Measurements from ENCODE around the gene ZNF79. TPM values are rescaled to one million over a fixed set of nuclear protein-coding genes. Genes with fewer than 3 reads are reported as not detected.

The ZNF79 gene
- total RNA-seq, 1 experiment from 2014 or later: 9.0 TPM

- ATAC-seq (peak; percentile 50), DNase-seq (ENCODE audit: low spot score) (peak; percentile 98)
- Mint-ChIP-seq H3K36me3 (peaks cover 63% of the 10 kb centered on the region), H3K4me1 (peaks cover 34% of the 10 kb centered on the region), H3K9me3 (no peaks in the 10 kb centered on the region), H3K27me3 (ENCODE audit: low read depth) (no peaks in the 10 kb centered on the region), H3K4me3 (peak within 1 kb of the TSS; percentile 97), H3K27ac (peak within 1 kb of the TSS; percentile 99)
- ChIA-PET CTCF (interaction anchor here (1.0 to 2.5 kb wide), 3 partner anchors 27 to 284 kb away, joined by 3 to 11 read pairs (median 4); partner anchors contain the start of genes TOR2A and ZNF79), POLR2A (interaction anchor here (0.9 to 1.4 kb wide), 5 partner anchors 9 to 419 kb away, joined by 3 to 9 read pairs (median 4); partner anchors contain the start of gene ZNF79)
- TF ChIP-seq SOX15 (CRISPR knock-in tag; IDR thresholded peaks at IDR 0.05) (no peak), FOXK1 (CRISPR knock-in tag; IDR thresholded peaks at IDR 0.05) (peak; percentile 76; the same call in 1 of the 2 replicates), ZNF416 (CRISPR knock-in tag; IDR thresholded peaks at IDR 0.05) (peak; percentile 32; the same call in 1 of the 2 replicates), ZNF219 (CRISPR knock-in tag; IDR thresholded peaks at IDR 0.05; ENCODE audit: borderline replicate concordance) (no peak), IRF2 (CRISPR knock-in tag; IDR thresholded peaks at IDR 0.05; ENCODE audit: borderline replicate concordance, low read depth) (no peak), ATF1 (CRISPR knock-in tag; IDR thresholded peaks at IDR 0.05) (no peak; the same call in 1 of the 2 replicates), NR3C1 (CRISPR knock-in tag; conservative IDR thresholded peaks at IDR 0.05; ENCODE audit: low read depth) (no peak), OVOL2 (CRISPR knock-in tag; IDR thresholded peaks at IDR 0.05; ENCODE audit: borderline replicate concordance) (no peak), TEAD4 (CRISPR knock-in tag; IDR thresholded peaks at IDR 0.05) (peak; percentile 11; the same call in 1 of the 2 replicates), ZNF232 (CRISPR knock-in tag; IDR thresholded peaks at IDR 0.05) (0 out of 2 replicates have a peak, but pooled peaks have one; percentile 44), FOXP4 (CRISPR knock-in tag; IDR thresholded peaks at IDR 0.05) (peak; percentile 45; the same call in 1 of the 2 replicates), GTF2I (CRISPR knock-in tag; conservative IDR thresholded peaks at IDR 0.05) (no peak), PREB (CRISPR knock-in tag; IDR thresholded peaks at IDR 0.05; ENCODE audit: borderline replicate concordance) (peak; percentile 79; the same call in 1 of the 2 replicates), FOXP1 (CRISPR knock-in tag; IDR thresholded peaks at IDR 0.05; ENCODE audit: borderline replicate concordance) (0 out of 2 replicates have a peak, but pooled peaks have one; percentile 81), CBFB (CRISPR knock-in tag; IDR thresholded peaks at IDR 0.05; ENCODE audit: low read depth) (no peak; the same call in 1 of the 2 replicates), EMX1 (CRISPR knock-in tag; IDR thresholded peaks at IDR 0.05) (no peak; the same call in 1 of the 2 replicates), JUN (CRISPR knock-in tag; IDR thresholded peaks at IDR 0.05) (no peak; the same call in none of the 2 replicates), HMGA2 (CRISPR knock-in tag; IDR thresholded peaks at IDR 0.05) (no peak)
- TF ChIP-seq, protein P1, sequence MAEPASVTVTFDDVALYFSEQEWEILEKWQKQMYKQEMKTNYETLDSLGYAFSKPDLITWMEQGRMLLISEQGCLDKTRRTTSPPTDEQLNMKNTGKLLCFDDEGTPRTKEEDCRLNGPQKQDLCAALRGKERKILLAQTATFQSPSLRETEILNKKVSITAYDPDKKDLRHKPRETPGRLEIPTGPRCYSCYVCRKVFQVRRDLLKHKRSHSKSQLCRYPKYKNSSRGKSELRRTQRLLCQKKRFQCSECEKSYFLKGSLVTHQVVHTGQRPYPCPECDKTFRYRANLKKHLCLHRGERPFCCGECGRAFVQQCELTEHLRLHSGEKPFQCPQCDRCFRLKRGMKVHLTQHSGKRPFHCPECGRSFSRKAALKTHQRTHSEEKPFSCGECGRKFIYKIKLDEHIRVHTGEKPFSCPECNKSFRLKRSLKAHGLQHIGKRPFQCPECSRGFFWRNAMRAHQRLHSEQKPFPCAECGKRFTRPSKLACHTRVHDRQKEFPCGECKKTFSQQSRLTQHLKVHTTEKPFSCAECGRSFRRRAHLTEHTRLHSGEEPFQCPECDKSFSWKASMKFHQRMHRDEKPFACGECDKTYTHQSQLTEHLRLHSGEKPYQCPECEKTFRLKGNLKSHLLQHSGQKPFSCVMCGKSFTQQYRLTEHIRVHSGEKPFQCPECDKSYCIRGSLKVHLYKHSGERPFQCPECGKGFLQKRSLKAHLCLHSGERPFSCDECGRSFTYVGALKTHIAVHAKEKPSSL (CRISPR knock-in tag; conservative IDR thresholded peaks at IDR 0.05): 0 out of 2 replicates have a peak, but pooled peaks have one; percentile 74
- TF ChIP-seq, protein P2, sequence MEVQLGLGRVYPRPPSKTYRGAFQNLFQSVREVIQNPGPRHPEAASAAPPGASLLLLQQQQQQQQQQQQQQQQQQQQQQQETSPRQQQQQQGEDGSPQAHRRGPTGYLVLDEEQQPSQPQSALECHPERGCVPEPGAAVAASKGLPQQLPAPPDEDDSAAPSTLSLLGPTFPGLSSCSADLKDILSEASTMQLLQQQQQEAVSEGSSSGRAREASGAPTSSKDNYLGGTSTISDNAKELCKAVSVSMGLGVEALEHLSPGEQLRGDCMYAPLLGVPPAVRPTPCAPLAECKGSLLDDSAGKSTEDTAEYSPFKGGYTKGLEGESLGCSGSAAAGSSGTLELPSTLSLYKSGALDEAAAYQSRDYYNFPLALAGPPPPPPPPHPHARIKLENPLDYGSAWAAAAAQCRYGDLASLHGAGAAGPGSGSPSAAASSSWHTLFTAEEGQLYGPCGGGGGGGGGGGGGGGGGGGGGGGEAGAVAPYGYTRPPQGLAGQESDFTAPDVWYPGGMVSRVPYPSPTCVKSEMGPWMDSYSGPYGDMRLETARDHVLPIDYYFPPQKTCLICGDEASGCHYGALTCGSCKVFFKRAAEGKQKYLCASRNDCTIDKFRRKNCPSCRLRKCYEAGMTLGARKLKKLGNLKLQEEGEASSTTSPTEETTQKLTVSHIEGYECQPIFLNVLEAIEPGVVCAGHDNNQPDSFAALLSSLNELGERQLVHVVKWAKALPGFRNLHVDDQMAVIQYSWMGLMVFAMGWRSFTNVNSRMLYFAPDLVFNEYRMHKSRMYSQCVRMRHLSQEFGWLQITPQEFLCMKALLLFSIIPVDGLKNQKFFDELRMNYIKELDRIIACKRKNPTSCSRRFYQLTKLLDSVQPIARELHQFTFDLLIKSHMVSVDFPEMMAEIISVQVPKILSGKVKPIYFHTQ (CRISPR knock-in tag; IDR thresholded peaks at IDR 0.05): peak; percentile 85
- TF ChIP-seq, protein P3, sequence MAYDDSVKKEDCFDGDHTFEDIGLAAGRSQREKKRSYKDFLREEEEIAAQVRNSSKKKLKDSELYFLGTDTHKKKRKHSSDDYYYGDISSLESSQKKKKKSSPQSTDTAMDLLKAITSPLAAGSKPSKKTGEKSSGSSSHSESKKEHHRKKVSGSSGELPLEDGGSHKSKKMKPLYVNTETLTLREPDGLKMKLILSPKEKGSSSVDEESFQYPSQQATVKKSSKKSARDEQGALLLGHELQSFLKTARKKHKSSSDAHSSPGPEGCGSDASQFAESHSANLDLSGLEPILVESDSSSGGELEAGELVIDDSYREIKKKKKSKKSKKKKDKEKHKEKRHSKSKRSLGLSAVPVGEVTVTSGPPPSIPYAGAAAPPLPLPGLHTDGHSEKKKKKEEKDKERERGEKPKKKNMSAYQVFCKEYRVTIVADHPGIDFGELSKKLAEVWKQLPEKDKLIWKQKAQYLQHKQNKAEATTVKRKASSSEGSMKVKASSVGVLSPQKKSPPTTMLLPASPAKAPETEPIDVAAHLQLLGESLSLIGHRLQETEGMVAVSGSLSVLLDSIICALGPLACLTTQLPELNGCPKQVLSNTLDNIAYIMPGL (CRISPR knock-in tag; IDR thresholded peaks at IDR 0.05): 0 out of 2 replicates have a peak, but pooled peaks have one; percentile 75
- TF ChIP-seq, protein P4, sequence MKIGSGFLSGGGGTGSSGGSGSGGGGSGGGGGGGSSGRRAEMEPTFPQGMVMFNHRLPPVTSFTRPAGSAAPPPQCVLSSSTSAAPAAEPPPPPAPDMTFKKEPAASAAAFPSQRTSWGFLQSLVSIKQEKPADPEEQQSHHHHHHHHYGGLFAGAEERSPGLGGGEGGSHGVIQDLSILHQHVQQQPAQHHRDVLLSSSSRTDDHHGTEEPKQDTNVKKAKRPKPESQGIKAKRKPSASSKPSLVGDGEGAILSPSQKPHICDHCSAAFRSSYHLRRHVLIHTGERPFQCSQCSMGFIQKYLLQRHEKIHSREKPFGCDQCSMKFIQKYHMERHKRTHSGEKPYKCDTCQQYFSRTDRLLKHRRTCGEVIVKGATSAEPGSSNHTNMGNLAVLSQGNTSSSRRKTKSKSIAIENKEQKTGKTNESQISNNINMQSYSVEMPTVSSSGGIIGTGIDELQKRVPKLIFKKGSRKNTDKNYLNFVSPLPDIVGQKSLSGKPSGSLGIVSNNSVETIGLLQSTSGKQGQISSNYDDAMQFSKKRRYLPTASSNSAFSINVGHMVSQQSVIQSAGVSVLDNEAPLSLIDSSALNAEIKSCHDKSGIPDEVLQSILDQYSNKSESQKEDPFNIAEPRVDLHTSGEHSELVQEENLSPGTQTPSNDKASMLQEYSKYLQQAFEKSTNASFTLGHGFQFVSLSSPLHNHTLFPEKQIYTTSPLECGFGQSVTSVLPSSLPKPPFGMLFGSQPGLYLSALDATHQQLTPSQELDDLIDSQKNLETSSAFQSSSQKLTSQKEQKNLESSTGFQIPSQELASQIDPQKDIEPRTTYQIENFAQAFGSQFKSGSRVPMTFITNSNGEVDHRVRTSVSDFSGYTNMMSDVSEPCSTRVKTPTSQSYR (CRISPR knock-in tag; IDR thresholded peaks at IDR 0.05): peak; percentile 82
- TF ChIP-seq, protein P5, sequence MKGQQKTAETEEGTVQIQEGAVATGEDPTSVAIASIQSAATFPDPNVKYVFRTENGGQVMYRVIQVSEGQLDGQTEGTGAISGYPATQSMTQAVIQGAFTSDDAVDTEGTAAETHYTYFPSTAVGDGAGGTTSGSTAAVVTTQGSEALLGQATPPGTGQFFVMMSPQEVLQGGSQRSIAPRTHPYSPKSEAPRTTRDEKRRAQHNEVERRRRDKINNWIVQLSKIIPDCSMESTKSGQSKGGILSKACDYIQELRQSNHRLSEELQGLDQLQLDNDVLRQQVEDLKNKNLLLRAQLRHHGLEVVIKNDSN (CRISPR knock-in tag; IDR thresholded peaks at IDR 0.05): peak; percentile 40
Measured at GRCh38 chr9:127450830-127451607, 26.8 kb downstream of the ZNF79 start, which contains the start of the genes LRSAM1 and RPL12. Gene LRSAM1 (plus strand): TSS chr9:127451510. CDS start chr9:127454528, 3,018 bp downstream. Gene RPL12 (minus strand): TSS chr9:127451406. CDS start chr9:127451317, 89 bp downstream.
